ENCODE measurements around the gene AHCYL1. TPM values are rescaled to one million over a fixed set of nuclear protein-coding genes. Genes with fewer than 3 reads are reported as not detected.

Gene AHCYL1
- total and polyA plus RNA-seq, 10 of the 15 experiments (the other 5 are each of a cell fraction or from before 2014, with no cell fraction given), result 24.7 to 73.6 (median 46.8) TPM

GRCh38 chr1:109977225-109977624, 7.3 kb upstream of the AHCYL1 start (continued):
- TF ChIP-seq PRDM15 (CRISPR knock-in tag; IDR thresholded peaks at IDR 0.05) (no peak), IKZF2 (IDR thresholded peaks at IDR 0.05) (no peak), CREM (IDR thresholded peaks at IDR 0.05; ENCODE audit: low read depth) (no peak), BCLAF1 (IDR thresholded peaks at IDR 0.05) (no peak), TAF1 (IDR thresholded peaks at IDR 0.05; ENCODE audit: borderline replicate concordance, low read depth, low read length) (no peak)
- TF ChIP-seq, protein P1, sequence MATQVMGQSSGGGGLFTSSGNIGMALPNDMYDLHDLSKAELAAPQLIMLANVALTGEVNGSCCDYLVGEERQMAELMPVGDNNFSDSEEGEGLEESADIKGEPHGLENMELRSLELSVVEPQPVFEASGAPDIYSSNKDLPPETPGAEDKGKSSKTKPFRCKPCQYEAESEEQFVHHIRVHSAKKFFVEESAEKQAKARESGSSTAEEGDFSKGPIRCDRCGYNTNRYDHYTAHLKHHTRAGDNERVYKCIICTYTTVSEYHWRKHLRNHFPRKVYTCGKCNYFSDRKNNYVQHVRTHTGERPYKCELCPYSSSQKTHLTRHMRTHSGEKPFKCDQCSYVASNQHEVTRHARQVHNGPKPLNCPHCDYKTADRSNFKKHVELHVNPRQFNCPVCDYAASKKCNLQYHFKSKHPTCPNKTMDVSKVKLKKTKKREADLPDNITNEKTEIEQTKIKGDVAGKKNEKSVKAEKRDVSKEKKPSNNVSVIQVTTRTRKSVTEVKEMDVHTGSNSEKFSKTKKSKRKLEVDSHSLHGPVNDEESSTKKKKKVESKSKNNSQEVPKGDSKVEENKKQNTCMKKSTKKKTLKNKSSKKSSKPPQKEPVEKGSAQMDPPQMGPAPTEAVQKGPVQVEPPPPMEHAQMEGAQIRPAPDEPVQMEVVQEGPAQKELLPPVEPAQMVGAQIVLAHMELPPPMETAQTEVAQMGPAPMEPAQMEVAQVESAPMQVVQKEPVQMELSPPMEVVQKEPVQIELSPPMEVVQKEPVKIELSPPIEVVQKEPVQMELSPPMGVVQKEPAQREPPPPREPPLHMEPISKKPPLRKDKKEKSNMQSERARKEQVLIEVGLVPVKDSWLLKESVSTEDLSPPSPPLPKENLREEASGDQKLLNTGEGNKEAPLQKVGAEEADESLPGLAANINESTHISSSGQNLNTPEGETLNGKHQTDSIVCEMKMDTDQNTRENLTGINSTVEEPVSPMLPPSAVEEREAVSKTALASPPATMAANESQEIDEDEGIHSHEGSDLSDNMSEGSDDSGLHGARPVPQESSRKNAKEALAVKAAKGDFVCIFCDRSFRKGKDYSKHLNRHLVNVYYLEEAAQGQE (IDR thresholded peaks at IDR 0.05; ENCODE audit: low read depth, low read length), result no peak

All from GM12878 (cell line).